Measurements from ENCODE around the gene SASH1.
"Not testable (repeated sequence)": the region's sequence is repeated elsewhere in the genome, so short reads cannot be mapped to it uniquely, and the experiment has no call there.

Gene SASH1

DNA sequence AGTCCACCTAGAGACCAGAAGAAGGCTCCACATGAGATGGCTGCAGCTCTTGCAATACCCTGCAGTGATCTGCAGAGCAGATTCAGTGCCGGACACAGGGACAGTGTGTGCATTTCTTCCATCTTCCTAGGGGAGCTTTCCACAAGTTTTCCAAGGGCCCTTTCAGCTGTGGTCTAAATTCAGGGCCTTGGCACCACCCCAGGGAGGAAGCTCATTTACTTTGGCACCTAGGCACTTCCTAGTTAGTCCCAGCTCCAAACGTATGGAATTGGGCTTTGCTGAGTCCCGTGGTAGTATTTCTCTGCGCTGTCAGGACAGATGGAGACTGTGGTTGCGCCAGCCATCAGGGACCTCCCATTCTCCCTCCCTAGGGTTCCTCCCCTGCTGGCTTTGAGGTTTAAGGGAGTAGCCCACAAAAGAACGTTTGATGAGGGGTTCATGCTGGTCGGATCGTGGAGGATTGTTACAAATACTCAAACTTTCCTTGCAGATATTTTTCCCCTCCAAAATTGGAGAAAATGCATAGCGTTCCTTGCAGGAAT lies 221.9 kb downstream of the SASH1 start:
- DNase-seq, result no peak

DNA sequence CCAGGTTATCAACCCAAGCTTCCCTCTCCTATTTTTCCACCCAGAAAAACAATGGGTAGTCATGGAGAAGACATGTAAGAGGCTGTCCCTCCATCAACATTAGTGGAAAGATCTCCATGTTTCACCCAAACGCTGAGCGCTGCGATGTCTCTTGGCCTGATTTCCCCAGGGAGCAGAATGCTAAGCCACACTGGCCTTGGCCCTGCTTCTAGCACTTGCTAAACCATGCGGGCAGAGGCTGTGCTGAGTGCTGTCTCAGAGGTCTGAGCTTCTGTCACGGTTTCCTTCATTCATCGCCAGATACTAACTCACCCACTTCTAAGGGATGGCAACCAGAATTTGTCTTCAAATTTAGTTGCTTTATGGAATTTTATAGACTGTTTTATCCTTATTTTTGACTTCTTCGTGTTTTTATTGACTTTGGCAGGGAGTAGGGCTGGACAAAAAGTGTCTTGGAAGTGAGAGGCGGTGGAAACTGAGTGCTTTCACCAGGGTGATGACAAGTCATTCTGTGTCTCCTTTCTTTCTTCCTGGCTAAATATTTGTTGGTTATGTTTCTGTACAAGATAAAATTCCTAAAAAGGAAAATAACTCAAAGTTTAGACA lies 222.8 kb downstream of the SASH1 start:
- no peak for DNase-seq

DNA sequence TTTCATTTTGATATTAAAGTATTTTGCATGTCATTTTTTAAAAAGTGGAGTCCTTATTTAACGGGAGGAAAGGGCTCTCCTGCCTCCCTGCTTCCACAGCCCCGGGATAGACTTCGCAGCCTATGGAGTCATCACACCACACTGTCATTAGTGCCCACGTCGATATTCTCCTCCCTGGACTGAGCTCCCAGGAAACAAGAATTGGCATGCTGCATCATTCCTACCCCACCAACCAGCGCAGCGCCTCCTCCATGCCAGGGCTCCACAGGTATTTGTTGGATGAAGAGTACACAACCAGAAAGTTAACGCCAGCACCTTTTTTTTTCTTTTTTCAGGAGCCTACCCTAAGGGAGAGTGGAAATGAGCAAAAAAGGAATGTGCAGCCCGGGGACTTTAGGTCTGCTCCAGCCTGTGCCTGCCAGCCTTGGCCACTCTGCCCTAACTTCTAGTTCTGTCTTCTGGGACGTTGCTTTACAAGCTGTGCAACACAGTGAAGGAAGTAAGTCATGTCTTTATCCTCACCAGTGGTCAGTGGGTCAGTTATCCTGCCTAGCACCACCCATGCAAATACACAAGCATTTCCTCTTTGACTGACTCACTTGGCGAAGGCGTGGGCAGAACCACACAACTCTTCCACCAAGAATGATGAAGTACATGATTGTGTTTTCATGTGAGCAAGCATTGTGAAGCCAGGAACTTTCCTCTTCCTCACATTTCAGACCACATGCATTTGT lies 223.5 kb downstream of the SASH1 start:
- DNase-seq, result no peak

DNA sequence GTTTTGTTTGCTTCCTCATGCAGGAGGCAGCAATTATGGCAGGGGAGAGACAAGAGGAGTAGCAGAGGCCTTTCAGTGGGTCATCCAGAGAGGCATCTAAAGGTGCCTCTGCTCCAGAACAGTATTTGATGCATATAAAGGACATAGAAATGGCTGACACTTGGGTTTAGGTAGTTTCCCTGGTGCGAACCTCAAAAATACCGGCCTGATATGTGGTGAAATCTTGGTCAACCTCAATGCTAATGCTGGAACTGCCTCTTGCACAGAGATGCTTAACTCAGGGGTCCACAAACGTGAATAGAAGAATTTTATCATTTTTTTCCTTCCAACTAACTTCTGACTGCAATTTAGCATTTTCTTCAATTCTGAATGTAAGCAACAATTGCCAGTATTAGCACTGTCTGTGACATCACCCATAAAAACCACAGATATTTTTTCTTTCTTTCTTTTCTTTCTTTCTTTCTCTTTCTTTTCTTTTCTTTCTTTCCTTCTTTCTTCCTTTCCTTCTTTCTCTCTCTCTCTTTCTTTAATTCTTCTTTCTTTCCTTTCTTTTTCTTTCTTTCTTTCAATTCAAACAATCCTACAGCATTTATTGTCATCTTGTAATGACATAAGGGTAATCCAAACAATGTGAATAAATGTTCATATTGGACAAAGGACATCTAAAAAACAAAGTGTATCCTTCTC lies 224.2 kb downstream of the SASH1 start:
- no peak for DNase-seq

DNA sequence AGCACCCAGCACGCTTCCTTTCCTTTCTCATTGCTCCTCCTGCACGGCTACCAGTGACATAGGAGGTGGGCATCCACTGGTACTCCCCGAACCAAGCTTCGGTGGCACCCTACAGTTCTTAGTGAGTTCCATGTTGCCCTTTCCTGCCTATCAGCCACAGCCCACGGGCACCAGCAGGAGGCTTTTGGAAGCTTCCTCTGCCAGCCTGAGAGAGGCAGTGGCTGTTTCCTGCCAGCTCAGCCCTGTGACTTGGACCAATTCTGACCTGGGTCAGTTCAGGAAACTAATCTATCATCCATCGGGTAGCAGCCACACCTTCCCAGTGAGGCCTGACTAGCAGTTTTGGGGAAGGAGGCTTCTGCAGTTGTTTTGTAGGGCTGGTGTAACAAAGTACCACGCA lies 227.8 kb downstream of the SASH1 start:
- no peak for DNase-seq

DNA sequence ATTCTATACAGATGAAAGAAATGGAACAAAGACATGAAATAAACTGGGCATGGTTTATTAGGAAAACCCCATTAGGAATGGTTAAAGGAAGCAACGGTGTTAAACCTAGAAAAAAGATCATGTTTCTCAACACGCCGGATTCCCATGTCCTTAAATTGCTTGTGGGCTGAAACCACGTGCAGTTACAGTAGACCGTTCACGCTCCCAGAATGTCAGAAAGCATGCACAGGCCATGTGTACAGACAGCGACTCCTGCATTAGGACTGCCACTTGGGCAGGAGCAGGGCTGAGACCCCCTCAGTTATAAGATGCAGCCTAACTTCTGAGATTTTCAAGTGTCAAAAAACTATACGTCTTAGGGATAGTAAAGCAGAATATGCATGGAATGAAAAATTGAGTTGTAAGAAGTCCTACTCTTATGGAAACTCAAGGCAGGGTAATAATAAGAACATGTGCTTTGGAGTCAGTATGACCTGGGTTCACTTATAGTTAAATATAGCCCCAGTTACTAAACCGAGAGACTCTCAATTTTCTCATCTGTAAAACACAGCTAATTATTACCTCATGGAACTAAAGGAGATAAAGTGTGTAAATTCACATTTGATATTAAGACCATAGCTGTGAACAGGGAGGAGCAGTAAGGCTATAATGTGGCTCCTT lies 230.2 kb downstream of the SASH1 start:
- no peak for DNase-seq

DNA sequence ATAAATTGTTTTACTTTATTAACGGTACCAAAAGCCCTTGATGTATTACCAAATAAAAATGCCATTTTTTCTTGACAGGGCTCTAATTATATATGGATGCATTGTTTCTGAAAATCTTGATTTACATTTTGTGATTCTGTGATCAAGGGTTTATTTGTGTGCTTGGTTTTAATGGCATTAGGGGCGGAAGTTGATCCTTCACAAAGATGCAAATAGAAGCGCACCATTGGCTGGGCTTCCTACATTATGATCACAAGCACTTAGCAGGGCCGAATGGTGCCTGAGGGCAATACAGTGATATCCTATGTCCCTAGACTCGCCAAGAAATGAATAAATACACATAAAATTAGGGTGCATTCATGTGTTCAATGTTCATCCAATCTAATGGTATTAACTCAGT lies 231.3 kb downstream of the SASH1 start:
- no peak for DNase-seq

DNA sequence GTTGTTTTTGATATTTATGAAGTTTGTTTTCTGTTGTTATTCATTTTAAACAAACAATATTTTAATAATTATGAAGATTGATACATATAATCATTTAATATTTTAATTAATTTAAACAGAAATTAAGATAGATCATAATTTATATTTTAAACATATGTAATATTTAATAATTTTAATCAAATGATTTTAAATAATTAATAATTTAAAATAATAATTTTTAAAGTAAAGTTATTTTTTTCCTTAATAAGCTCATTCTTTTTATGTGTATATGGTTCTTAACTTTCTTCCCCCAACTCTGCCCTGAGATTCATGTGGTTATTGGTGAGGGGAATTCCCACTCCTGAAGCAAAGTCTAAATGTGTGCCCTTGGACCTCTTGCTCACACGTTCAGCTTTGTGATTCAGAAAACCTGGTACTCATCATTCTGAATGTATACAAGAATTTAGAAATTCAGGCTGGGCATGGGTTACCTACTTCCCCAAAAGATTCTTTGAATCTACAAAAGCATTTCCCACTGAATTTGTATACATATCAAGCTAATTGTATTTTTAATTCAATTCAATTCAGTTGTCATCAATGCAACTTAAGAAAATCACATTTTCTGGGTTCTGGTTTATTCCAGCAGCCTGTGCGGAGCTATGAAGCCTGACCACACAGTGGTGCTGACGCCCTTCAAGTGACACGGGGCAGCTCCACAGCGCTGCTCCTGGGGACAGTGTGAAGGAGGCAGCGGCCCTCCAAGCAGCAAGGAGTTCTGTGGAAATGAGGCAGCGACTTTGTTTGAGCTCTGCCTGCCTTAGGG lies 235.2 kb downstream of the SASH1 start:
- DNase-seq, result peak; percentile 57

DNA sequence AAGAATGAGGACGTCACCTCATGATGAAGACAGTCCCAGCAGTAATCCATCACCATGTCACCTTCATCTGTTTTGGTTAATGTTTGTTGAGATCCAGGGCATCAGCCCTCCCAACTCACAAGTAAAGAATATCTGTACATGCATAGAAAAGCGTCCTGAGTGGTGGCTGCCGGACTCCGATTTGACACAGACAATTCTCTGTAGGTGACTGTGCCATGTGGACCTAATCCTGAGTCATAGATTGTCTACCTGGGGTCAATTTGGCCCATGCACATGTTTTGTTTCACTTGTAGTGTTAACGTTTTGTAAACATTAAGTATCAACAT lies 235.8 kb downstream of the SASH1 start:
- DNase-seq, result no peak

DNA sequence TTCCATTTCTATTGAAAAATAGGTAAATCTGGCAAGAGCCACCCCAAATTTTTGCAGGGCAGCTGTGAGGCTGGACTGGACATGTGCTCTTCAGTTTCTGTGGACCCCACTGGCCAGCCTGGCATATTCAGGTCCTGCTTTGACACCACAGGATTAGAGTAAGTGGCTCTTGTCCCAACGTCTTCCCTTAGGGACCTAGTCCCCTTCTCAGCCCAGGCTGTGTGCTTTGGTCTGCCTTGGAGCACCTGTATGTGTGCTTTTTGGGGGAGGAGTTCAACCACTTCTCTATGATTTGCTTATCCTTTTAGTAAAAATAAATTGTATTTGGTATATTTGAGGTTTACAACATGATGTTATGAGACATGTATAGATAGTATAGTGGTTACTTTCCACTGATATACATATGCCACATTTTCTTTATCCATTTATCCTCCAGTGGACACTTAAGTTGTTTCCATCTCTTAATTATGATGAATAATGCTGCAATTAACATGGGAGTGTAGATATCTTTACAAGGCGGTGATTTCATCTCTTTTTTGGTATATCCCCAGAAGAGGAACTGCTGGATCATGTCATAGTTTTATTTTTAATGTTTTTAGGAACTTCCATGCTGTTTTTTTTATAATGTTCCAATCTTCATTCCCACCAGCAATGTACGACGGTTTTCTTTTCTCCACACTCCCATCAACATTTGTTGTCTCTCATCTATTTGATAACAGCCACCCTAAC lies 236.4 kb downstream of the SASH1 start:
- DNase-seq, result no peak

DNA sequence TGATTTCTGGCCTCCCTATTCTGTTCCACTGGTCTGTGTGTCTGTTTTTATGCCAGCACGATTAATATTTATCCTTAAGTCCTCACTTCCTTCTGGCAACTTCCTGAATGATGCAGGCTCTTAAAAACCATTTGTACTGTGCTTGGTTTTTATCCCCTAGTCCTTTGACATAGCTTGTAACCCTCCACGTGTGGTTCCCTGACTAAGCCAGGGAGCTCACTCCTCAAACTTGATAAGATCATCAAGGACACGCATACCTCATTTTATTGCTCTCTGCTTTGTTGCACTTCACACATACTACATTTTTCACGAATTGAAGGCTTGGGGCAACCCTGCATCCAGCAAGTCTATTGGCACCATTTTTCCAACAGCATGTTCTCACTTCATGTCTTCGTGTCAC lies 237.8 kb downstream of the SASH1 start:
- DNase-seq, result no peak

DNA sequence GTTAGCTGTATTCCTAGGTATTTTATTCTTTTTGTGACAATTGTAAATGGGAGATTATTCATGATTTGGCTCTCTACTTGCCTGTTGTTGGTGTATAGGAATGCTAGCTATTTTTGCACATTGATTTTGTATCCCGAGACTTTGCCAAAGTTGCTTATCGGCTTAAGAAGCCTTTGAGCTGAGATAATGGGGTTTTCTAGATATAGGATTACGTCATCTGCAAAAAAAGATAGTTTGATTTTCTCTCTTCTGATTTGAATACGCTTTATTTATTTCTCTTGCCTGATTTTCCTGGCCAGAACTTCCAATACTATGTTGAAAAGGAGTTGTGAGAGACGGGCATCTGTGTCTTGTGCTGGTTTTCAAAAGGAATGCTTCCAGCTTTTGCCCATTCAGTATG lies 241.0 kb downstream of the SASH1 start:
- no peak for DNase-seq

DNA sequence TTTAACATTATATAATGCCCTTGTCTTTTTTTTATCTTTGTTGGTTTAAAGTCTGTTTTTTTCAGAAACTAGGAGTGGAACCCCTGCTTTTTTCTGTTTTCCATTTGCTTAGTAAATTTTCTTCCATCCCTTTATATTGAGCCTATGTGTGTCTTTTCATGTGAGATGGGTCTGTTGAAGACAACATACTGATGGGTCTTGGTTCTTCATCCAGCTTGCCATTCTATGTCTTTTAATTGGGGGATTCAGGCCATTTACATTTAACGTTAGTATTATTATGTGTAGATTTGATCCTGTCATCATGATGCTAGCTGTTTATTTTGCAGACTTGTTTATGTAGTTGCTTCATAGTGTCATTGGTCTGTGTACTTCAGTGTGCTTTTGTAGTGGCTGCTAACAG lies 243.0 kb downstream of the SASH1 start:
- DNase-seq, result not testable (repeated sequence)

DNA sequence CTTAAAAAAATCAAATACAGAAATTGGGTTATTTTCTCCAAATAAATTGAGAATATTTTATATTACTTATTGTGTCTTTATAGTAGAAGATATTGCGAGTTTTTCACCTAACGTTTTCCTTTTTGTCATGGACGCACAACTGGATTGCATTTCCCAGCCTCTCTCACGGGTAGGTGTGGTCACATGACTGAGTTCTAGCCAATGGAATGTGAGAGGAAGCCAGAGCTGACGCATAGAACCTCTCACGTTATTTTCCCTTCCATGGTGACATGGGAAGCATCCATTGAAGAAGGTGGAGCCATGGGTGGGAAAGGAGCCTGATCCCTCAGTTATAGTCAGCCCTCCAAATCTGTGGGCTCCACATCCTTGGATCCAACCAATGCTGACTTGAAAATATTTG lies 248.2 kb downstream of the SASH1 start:
- no peak for DNase-seq

DNA sequence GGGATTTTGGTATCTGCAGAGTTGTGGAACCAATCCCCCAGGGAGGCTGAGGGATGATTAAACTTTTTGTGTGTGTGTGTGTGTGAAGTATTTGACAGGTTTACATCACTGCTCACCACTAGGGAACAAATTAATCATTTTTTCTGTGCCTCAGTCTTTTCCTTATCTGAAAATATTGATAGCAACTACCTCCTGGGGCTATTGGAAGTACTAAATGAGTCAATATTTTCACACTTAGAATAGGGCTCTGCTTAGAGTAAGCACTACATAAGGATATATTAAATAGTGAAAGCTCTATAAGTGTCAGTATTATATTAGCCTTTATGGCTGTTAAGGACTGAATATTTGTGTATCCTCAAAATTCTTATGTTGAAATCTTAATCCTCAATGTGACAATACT lies 249.0 kb downstream of the SASH1 start:
- no peak for DNase-seq

DNA sequence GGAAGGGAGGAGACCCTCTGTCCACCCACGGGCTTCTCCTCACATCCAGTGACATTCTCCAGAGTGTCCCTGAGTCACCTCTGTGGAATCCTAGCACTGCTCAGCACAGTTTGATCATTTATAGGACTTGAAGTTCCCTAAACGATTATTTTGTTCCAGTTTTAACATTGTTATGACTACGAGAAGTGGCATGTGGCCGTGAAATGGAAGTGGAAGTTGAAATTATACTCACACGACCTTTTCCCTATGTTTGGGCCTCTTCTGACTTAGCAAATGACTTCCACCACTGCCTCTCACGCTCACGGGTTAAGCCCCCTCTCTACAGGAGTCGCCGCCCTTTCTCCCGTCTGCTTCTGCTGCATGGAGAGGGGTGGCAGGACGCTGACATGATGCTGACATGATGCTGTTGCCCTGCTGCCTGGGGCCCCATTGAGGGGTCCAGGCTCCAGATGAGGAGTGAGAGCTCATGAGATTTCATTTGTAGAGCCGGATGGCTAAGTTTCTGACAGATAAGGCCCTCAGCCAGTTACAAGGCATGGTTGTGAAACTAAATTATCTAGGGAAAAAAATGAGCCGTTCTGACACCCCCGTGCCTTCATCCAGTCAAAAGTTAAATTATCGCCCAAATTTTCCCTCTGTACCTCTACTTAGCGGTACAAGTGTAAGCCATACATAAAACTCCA lies 250.6 kb downstream of the SASH1 start:
- DNase-seq, result no peak

DNA sequence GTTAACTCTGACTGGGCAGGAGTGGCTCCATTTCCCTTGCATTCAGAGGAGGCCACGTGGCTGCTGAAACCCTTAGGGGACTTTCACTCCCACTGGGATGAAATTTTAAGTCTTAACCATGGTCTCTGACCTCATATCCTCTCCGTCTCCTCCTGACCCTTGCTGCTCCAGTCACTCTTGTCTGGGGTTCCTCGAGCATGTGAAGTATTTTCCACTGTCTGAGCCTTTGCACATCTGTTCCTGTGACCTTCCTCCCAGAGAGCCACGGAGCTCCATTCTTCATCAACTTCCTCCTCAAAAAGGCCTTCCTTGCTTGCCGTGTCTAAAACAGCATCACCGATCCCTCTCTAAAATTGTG lies 251.2 kb downstream of the SASH1 start:
- no peak for DNase-seq

DNA sequence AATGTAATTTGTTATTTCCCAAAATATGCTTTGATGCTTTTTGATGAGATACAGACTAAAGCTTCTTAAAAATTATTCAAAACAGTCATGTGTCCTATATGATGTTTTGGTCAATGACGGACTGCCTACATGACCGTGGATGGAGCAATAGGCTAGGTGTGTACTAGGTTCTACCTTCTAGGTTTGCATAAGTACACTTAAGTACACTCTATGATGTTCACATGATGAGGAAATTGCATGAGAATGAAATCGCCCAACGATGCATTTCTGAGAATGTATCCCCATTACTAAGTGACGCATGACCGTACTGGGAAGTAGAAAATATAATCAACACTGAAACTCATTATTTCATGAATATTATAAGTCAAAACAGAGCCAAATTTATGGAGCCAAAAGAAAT lies 252.9 kb downstream of the SASH1 start:
- DNase-seq, result no peak

DNA sequence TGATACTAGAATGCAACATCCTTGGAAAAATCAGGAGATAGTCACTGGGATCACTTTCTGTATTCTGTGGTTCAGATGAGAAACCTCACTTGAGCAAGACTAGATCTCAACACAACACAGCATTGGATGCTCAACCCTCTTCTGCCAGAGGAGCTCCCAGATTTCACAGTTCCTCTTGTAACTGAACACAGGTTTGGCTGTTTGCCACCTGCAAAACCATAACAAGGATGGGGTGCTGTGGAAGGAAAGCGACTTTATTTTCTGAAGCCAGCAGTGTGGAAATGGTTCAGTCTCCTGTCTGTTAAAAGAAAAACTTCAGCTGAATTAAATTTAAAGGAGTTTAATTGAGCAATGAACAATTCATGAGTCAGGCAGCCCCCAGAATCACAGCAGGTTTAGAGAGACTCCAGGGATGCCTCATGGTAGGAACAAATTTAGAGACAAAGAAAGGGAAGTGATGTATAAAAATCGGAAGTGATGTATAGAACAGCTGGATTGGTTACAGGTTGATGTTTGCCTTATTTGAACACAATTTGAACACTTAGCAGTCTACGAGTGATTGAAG lies 254.3 kb downstream of the SASH1 start:
- DNase-seq, result no peak

DNA sequence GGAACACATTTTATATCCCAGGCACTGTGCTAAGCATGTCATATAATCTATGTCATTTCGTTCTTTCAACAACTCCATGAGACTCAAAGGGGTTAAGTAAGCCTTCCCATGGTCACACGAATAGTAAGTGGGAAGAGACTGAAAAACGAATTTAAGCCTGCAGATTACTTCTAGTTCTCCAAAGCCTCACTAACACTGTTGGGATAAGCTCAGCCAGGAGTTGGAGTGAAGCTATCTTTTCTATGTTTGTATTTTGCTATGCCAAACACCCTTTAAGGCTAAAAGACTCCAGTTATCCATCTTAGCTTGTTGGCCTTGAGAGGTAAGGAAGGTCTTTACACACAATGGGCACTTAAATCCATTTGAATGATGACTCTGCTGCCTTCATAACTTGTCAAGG lies 256.1 kb downstream of the SASH1 start:
- DNase-seq, result no peak

DNA sequence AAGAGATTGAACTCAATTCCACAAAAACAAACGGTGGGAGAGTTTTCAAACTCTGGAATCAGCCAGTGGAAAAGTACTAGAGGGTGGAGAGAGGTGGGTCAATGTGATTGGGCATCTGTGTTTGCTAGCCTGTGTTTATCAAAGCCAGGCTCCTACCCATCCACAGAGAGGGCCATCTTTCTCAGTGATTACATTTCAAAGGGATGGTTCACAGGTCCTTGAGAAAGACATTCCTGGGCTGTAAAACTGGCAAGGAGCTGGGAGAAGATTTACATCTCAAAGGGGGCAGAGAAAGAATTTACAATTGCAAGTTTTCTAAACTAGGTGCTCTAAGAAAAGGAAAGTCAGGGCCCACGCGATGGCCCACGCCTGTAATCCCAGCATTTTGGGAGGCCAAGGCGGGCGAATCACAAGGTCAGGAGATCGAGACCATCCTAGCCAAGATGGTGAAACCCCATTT lies 257.4 kb downstream of the SASH1 start:
- DNase-seq, result no peak
